OCI-LY3 (cell line): ENCODE results near the gene POLD2.

Experiments used
- H2AFZ ChIP-seq: fragments of 200-600, 300-600 bp; shearing (Covaris generic); 2 replicates; pipeline ENCODE4 v1.6.0; 2014; ENCODE audit warnings: antibody characterized with exemption, low read depth, low read length
- H3K27ac ChIP-seq: fragments of 200-600, 300-600 bp; sonication (generic); 2 replicates; pipeline ENCODE4 v1.5.1; 2014; ENCODE audit warnings: mild to moderate bottlenecking, low read length, moderate library complexity, mixed read lengths
- H3K27me3 ChIP-seq: fragments of 200-600, 300-600 bp; sonication (generic); 2 replicates; pipeline ENCODE4 v1.6.1; 2014; ENCODE audit warnings: low read depth, low read length, mixed read lengths
- H3K36me3 ChIP-seq: fragments of 200-600, 300-600 bp; sonication (generic); replicated peaks from 2 replicates; pipeline ENCODE3; 2014; ENCODE audit warnings: low read depth, low read length, mixed read lengths
- H3K4me1 ChIP-seq: fragments of 300-600, 200-600 bp; sonication (generic); 2 replicates; pipeline ENCODE4 v1.6.1; 2014; ENCODE audit warnings: low read length, mixed read lengths
- H3K4me2 ChIP-seq: fragments of 200-600, 300-600 bp; sonication (generic); 2 replicates; pipeline ENCODE4 v1.6.1; 2014; ENCODE audit warnings: low read length, mixed read lengths
- H3K4me3 ChIP-seq: fragments of 300-600, 200-600 bp; sonication (generic); 2 replicates; pipeline ENCODE4 v1.5.1; 2014; ENCODE audit warnings: antibody characterized with exemption, mild to moderate bottlenecking, low read length, moderate library complexity
- H3K79me2 ChIP-seq: fragments of 300-600, 200-600 bp; shearing (Covaris generic); 2 replicates; pipeline ENCODE4 v1.6.1; 2014; ENCODE audit warnings: mild to moderate bottlenecking, low read length, mixed read lengths
- H3K9ac ChIP-seq: fragments of 300-600, 200-600 bp; shearing (Covaris generic); 2 replicates; pipeline ENCODE4 v1.6.0; 2014; ENCODE audit warnings: mild to moderate bottlenecking, low read length, moderate library complexity
- H3K9me3 ChIP-seq: fragments of 200-600, 300-600 bp; shearing (Covaris generic); 2 replicates; pipeline ENCODE4 v1.6.1; 2014; ENCODE audit warnings: low read length, mixed read lengths; ENCODE audit not compliant: insufficient read depth
- H4K20me1 ChIP-seq: fragments of 200-600, 300-600 bp; sonication (generic); 2 replicates; pipeline ENCODE4 v1.6.1; 2016; ENCODE audit warnings: low read length, mixed read lengths; ENCODE audit not compliant: insufficient read depth
- EZH2phosphoT487 ChIP-seq: fragments of 200-600 bp; shearing (Covaris generic); IDR thresholded peaks from 2 replicates; pipeline ENCODE4 v1.6.1; 2018; ENCODE audit warnings: antibody characterized with exemption, mixed run types, low read depth
- TF ChIP-seq, protein P1 (sequence below): fragments of 200-600, 300-600 bp; sonication (generic); IDR thresholded peaks from 2 replicates; pipeline ENCODE4 v1.5.1; 2014; ENCODE audit warnings: antibody characterized with exemption, low read length, low read depth

POLD2 gene

GRCh38 chr7:44119829-44120380 is 3.4 kb downstream of the POLD2 start:
- Histone ChIP-seq H3K27ac (no peak overlapping the region), H3K4me1 (peaks cover 8% of the 10 kb centered on the region), H3K36me3 (peaks cover 51% of the 10 kb centered on the region), H3K4me2 (no peak overlapping the region), H3K4me3 (no peak overlapping the region), H3K9ac (no peak overlapping the region), H3K79me2 (peaks cover 48% of the 10 kb centered on the region), H2AFZ (no peak overlapping the region), H3K27me3 (no peaks in the 10 kb centered on the region), H3K9me3 (no peaks in the 10 kb centered on the region), H4K20me1 (0 out of 2 replicates have a peak, but pooled peaks cover 9% of the 10 kb centered on the region)
- no peak for TF ChIP-seq EZH2phosphoT487
- TF ChIP-seq, protein P1, sequence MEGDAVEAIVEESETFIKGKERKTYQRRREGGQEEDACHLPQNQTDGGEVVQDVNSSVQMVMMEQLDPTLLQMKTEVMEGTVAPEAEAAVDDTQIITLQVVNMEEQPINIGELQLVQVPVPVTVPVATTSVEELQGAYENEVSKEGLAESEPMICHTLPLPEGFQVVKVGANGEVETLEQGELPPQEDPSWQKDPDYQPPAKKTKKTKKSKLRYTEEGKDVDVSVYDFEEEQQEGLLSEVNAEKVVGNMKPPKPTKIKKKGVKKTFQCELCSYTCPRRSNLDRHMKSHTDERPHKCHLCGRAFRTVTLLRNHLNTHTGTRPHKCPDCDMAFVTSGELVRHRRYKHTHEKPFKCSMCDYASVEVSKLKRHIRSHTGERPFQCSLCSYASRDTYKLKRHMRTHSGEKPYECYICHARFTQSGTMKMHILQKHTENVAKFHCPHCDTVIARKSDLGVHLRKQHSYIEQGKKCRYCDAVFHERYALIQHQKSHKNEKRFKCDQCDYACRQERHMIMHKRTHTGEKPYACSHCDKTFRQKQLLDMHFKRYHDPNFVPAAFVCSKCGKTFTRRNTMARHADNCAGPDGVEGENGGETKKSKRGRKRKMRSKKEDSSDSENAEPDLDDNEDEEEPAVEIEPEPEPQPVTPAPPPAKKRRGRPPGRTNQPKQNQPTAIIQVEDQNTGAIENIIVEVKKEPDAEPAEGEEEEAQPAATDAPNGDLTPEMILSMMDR: no peak

DNA sequence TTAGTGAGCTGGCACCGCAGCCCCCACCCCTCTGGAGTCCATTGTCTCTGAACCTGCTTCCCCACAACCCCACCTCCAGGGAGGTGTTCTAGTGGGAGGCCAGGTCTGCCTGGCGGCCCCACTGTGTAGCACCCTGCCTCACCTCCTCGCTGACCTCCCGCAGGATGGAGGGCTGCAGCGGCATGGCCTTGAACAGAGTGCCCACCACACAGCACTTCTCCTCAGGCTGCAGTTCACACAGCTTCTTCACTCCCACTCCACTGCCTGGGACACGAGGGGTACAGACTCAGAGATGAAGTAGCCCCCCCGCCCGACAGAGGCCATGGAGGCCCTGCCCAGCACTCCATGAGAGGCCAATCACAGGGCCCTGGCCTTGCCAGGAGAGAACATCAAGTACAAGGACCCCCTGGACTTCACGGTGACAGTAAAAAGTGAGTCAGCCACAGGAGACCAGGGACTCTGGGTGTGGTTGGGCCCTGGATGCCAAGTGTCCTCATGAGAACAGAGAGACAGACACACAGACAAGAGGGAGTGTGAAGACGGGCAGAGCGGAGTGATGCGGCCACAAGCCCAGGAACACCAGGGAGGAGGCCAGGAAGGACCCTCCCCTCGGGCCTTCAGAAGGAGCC is 5.4 kb downstream of the POLD2 start:
- Histone ChIP-seq H2AFZ (no peak overlapping the region), H3K4me3 (no peak overlapping the region), H3K9ac (no peak overlapping the region), H3K4me1 (peaks cover 8% of the 10 kb centered on the region), H3K4me2 (no peak overlapping the region), H3K79me2 (peaks cover 44% of the 10 kb centered on the region), H3K27ac (no peak overlapping the region), H3K27me3 (no peaks in the 10 kb centered on the region), H3K9me3 (no peaks in the 10 kb centered on the region), H3K36me3 (peaks cover 58% of the 10 kb centered on the region), H4K20me1 (0 out of 2 replicates have a peak, but pooled peaks cover 9% of the 10 kb centered on the region)
- TF ChIP-seq, protein P1: no peak
- no peak for TF ChIP-seq EZH2phosphoT487

GRCh38 chr7:44116789-44117666 is 6.3 kb downstream of the POLD2 start:
- H3K4me2 ChIP-seq: no peak overlapping the region
- peaks cover 3% of the 10 kb centered on the region for H3K4me1 ChIP-seq
- H3K9ac ChIP-seq: no peak overlapping the region
- H3K36me3 ChIP-seq: peaks cover 57% of the 10 kb centered on the region
- no peak overlapping the region for H3K4me3 ChIP-seq
- H3K27ac ChIP-seq: no peak overlapping the region
- H2AFZ ChIP-seq: no peak overlapping the region
- peaks cover 35% of the 10 kb centered on the region for H3K79me2 ChIP-seq
- H4K20me1 ChIP-seq: 0 out of 2 replicates have a peak, but pooled peaks cover 9% of the 10 kb centered on the region
- H3K27me3 ChIP-seq: no peaks in the 10 kb centered on the region
- no peaks in the 10 kb centered on the region for H3K9me3 ChIP-seq
- TF ChIP-seq, protein P1: no peak
- no peak for TF ChIP-seq EZH2phosphoT487
